ENCODE measurements around the gene KIAA0586.

KIAA0586 gene

DNA sequence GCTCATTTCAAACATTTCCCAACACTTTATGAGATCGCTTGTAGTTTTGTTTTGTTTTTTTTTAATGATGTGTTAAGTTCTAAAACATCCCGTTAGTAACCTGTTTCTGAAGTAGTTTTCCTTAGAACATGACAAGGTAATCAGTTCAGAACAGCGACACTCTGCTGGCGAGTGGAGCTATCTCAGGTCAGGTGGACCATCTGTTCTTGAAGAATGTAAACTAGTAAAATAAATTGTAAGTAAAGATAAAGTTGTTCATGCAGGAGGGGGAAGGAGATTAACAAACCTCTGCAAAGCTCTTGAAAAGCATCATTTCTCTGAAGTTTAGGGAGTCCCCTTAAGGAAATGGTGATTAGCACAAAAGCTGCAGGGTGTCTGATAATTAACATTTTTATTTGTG is 138.3 kb downstream of the KIAA0586 start:
- TF ChIP-seq, protein P1, sequence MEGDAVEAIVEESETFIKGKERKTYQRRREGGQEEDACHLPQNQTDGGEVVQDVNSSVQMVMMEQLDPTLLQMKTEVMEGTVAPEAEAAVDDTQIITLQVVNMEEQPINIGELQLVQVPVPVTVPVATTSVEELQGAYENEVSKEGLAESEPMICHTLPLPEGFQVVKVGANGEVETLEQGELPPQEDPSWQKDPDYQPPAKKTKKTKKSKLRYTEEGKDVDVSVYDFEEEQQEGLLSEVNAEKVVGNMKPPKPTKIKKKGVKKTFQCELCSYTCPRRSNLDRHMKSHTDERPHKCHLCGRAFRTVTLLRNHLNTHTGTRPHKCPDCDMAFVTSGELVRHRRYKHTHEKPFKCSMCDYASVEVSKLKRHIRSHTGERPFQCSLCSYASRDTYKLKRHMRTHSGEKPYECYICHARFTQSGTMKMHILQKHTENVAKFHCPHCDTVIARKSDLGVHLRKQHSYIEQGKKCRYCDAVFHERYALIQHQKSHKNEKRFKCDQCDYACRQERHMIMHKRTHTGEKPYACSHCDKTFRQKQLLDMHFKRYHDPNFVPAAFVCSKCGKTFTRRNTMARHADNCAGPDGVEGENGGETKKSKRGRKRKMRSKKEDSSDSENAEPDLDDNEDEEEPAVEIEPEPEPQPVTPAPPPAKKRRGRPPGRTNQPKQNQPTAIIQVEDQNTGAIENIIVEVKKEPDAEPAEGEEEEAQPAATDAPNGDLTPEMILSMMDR (conservative IDR thresholded peaks at IDR 0.05), result peak; percentile 61
- H3K27ac ChIP-seq, result peak overlapping the region; percentile 59

DNA sequence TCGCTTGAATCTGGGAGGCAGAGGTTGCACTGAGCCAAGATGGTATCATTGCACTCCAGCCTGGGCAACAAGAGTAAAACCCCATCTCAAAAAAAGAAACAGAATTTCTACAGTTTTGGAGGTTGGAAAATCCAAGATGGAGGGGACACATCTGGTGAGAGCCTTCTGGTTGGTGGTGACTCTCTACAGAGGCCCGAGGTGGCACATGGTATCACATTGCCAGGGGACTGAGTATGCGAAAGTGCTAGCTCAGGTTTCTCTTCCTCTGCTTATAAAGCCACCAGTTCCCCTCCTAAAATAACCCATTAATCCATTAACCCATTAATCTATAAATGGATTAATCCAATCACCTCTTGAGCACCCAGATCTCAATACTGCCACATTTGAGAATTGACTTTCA is 139.5 kb downstream of the KIAA0586 start:
- TF ChIP-seq, protein P1 (conservative IDR thresholded peaks at IDR 0.05), result no peak
- H3K27ac ChIP-seq, result peak overlapping the region; percentile 59

DNA sequence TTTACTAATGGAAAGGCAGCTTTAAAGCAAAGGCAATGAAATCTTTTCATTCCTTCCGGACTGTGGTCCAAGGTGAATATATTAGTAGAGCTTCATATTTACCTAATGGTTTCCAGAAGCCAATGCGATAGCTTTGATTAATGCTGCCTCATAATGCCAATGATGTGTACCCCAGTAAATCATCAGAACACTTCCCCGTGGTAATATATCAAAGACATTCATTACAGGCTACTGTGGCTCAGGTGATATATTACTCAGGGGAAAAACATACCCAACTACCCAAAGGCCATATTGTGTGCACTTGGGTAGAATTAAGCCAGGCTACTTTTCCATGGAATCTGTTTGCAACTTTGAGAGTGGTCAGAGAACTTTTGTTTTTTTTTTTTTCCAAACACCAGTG is 140.8 kb downstream of the KIAA0586 start:
- TF ChIP-seq, protein P1 (conservative IDR thresholded peaks at IDR 0.05), result no peak
- H3K27ac ChIP-seq, result peak overlapping the region; percentile 59

DNA sequence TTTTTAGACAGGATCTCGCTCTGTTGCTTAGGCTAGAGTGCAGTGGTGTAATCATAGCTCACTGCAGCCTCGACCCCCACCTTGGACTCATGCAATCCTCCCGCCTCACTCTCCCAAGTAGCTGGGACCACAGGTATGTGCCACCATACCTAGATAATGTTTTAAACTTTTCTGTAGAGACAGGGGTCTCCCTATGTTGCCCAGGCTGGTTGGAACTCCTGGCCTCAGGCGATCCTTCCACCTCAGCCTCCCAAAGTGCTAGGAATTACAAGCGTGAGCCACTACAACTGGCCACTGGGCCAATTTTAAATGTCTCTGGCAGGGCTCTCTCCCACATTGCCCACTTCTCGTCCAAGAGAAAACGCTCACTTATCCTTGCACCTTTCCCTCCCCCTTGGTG is 143.7 kb downstream of the KIAA0586 start:
- TF ChIP-seq, protein P1 (conservative IDR thresholded peaks at IDR 0.05), result no peak
- no peak overlapping the region for H3K27ac ChIP-seq

DNA sequence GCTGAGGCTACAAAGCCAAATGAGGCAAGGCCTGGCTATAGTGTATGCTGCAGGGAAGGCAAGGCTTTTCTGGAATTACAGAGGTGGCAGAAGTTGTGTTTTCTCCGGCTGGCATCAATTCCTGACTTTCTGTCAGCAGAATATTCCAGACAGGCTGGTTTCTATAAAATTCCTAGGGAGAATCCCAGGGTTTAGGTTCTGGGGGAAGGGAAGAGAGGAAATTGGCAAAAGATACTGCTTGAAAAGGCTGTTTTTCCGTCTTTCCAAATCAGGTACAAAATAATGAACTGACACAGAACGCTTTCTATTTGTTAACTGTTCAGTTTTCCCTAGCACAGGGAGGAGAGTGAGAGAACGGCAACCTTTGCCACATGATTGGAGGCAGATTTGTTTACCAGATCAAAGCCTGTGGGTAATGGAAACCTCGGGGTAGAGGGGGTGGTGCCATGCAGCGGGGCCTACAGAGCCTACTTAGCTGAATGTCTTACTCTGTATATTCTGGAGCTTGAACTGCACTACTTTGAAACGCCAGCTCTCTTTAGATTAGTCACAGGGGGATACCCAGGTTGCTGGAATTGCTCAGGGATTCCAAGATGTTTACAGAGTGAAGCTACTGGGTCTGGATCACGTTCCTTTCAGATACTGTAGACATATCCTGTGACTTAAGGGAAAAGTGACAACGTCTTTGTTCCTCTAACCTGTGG is 144.4 kb downstream of the KIAA0586 start:
- no peak overlapping the region for H3K27ac ChIP-seq
- TF ChIP-seq, protein P1 (conservative IDR thresholded peaks at IDR 0.05), result no peak

DNA sequence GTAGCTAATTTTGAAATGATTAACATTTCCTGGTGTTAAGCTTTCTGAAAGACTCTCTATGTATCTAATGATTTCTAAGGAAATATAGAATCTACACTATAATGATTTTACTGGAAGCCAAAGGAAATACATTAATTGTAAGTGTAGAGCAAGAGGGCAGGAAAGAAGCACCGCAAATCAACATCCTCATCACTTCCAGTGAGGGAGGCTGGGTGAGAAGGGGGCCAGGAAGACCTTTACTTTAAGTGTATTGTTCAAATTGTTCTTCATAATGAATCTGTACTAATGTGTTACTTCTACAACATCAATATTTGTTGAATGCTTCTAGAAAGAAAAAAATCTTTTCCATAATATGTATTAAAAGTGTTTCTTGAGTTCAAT is 144.9 kb downstream of the KIAA0586 start:
- no peak overlapping the region for H3K27ac ChIP-seq
- TF ChIP-seq, protein P1 (conservative IDR thresholded peaks at IDR 0.05), result no peak

DNA sequence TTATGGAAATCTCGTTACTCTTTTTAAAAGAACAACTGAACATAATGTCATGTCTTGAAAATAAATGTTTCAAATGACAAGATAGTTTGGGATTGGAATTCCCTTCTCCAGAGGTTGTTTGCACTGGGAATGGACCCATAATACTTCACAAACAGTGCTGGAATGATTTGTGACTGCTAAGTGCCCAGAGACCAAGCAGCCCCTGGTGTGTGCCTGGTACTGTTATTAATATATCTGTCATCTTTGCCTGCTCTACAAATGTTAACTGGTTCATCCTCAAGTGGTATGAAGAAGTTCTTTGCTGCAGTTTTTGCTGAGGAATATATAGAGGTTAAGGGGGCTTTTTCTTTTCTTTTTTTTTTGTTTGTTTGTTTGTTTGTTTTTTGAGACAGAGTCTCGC is 145.3 kb downstream of the KIAA0586 start:
- H3K27ac ChIP-seq, result no peak overlapping the region
- TF ChIP-seq, protein P1 (conservative IDR thresholded peaks at IDR 0.05), result no peak

Measured in VCaP (cell line).